ENCODE measurements around the gene GEMIN7. TPM values are rescaled to one million over a fixed set of nuclear protein-coding genes. Genes with fewer than 3 reads are reported as not detected.

Gene GEMIN7
- total and polyA plus RNA-seq, 4 donors, result 14.4 to 27.4 (median 19.7) TPM

DNA sequence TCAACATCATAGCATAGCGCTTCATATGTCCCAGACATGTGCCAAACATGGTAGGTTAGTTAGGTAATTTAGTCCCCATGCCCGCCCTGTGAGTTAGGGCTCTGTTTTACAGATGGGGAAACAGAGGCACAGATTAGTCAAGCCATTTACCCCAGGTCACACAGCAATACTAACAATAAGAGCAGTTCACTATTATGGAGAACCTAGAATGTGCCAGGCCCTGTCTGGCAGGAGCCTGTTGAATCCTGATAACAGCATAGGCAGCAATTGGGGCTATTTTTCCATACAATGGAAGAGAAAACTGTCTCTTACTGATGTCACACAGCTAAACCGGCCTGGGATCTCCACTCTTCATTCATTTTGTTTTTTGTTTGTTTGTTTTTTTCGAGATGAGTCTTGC, 7.4 kb downstream of the GEMIN7 start:
- H3K27me3 ChIP-seq (ENCODE audit: control insufficient read depth, insufficient read depth, low read length), result no peaks in the 10 kb centered on the region
- DNase-seq (ENCODE audit: low read depth in 4 of 6, low spot score in 6 of 6), result no peak
- no peaks in the 10 kb centered on the region for H3K9me3 ChIP-seq (ENCODE audit: control insufficient read depth, insufficient read depth, low read length)
- H3K4me3 ChIP-seq (ENCODE audit: low read depth, low read length), result no peak overlapping the region
- peaks cover 51% of the 10 kb centered on the region for H3K36me3 ChIP-seq (ENCODE audit: control insufficient read depth, insufficient read depth, low read length)
- peaks cover 16% of the 10 kb centered on the region for H3K4me1 ChIP-seq (ENCODE audit: control insufficient read depth, insufficient read depth, low read length)
- no peak overlapping the region for H3K27ac ChIP-seq (ENCODE audit: low read depth, low read length)
- WGBS (ENCODE audit: insufficient coverage), result 86% methylated on average over 2 of the region's 4 CpGs

DNA sequence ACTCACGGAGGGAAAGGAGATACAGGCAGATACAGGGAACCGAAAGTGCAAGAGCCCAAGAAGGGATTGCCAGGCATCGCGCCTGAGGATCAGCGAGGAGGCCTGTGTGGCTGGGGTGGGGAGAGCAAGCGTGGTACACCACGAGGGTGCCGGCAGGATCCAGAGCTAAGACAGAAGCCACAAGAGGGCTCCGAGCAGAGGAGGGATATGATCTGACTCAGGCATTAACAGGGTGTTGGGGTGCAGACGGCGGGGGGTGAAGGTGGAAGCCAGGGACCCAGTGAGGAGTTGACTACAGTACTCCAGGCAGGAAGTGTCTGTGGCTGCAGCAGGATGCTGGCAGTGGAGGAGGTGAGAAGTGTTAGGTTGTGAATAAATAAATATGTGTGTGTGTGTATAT, 8.5 kb downstream of the GEMIN7 start:
- H3K4me3 ChIP-seq (ENCODE audit: low read depth, low read length), result no peak overlapping the region
- H3K27me3 ChIP-seq (ENCODE audit: control insufficient read depth, insufficient read depth, low read length), result no peaks in the 10 kb centered on the region
- no peak overlapping the region for H3K27ac ChIP-seq (ENCODE audit: low read depth, low read length)
- WGBS (ENCODE audit: insufficient coverage), result 91% methylated on average over 11 of the region's 11 CpGs
- H3K4me1 ChIP-seq (ENCODE audit: control insufficient read depth, insufficient read depth, low read length), result peaks cover 22% of the 10 kb centered on the region
- H3K9me3 ChIP-seq (ENCODE audit: control insufficient read depth, insufficient read depth, low read length), result no peaks in the 10 kb centered on the region
- peaks cover 40% of the 10 kb centered on the region for H3K36me3 ChIP-seq (ENCODE audit: control insufficient read depth, insufficient read depth, low read length)
- DNase-seq (ENCODE audit: low read depth in 4 of 6, low spot score in 6 of 6), result no peak

DNA sequence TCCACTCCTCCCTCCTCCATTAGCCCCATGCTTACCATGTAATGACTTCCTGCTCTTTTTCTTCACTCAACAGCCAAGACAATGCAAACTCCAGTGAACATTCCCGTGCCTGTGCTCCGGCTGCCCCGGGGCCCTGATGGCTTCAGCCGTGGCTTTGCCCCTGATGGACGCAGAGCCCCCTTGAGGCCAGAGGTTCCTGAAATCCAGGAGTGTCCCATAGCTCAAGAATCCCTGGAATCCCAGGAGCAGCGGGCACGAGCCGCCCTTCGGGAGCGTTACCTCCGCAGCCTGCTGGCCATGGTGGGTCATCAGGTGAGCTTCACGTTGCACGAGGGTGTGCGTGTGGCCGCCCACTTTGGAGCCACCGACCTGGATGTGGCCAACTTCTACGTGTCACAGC, 11.0 kb downstream of the GEMIN7 start:
- H3K27ac ChIP-seq (ENCODE audit: low read depth, low read length), result no peak overlapping the region
- no peak overlapping the region for H3K4me3 ChIP-seq (ENCODE audit: low read depth, low read length)
- peaks cover 38% of the 10 kb centered on the region for H3K4me1 ChIP-seq (ENCODE audit: control insufficient read depth, insufficient read depth, low read length)
- H3K27me3 ChIP-seq (ENCODE audit: control insufficient read depth, insufficient read depth, low read length), result no peaks in the 10 kb centered on the region
- WGBS (ENCODE audit: insufficient coverage), result 89% methylated on average over 17 of the region's 17 CpGs
- DNase-seq (ENCODE audit: low read depth in 4 of 6, low spot score in 6 of 6), result no peak
- H3K36me3 ChIP-seq (ENCODE audit: control insufficient read depth, insufficient read depth, low read length), result peaks cover 30% of the 10 kb centered on the region
- H3K9me3 ChIP-seq (ENCODE audit: control insufficient read depth, insufficient read depth, low read length), result no peaks in the 10 kb centered on the region

DNA sequence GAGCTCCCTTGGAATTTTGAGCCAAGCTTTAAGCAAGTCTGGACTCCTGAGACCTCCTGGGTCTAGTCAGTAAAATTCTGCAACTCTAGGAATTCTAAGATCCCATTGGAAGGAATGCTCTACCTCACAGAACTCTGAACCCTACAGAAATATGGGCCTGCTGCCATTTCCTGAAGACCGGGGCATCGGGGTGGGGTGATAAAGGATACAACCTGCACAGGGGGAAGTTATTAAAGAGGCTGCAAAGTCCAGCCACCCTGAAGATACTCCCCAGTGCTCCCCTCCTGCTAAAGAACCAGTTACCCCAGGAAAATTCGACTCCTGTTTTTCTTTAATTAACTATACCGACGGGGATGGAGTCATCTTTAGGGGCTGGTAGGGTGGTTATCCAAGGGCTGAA, 11.5 kb downstream of the GEMIN7 start:
- no peaks in the 10 kb centered on the region for H3K27me3 ChIP-seq (ENCODE audit: control insufficient read depth, insufficient read depth, low read length)
- no CpG with 5 or more reads among the region's 5 CpGs for WGBS (ENCODE audit: insufficient coverage)
- DNase-seq (ENCODE audit: low read depth in 4 of 6, low spot score in 6 of 6), result no peak
- peaks cover 35% of the 10 kb centered on the region for H3K36me3 ChIP-seq (ENCODE audit: control insufficient read depth, insufficient read depth, low read length)
- H3K9me3 ChIP-seq (ENCODE audit: control insufficient read depth, insufficient read depth, low read length), result no peaks in the 10 kb centered on the region
- H3K4me1 ChIP-seq (ENCODE audit: control insufficient read depth, insufficient read depth, low read length), result peaks cover 43% of the 10 kb centered on the region
- H3K27ac ChIP-seq (ENCODE audit: low read depth, low read length), result peak overlapping the region; percentile 97
- H3K4me3 ChIP-seq (ENCODE audit: low read depth, low read length), result peak overlapping the region; percentile 88

DNA sequence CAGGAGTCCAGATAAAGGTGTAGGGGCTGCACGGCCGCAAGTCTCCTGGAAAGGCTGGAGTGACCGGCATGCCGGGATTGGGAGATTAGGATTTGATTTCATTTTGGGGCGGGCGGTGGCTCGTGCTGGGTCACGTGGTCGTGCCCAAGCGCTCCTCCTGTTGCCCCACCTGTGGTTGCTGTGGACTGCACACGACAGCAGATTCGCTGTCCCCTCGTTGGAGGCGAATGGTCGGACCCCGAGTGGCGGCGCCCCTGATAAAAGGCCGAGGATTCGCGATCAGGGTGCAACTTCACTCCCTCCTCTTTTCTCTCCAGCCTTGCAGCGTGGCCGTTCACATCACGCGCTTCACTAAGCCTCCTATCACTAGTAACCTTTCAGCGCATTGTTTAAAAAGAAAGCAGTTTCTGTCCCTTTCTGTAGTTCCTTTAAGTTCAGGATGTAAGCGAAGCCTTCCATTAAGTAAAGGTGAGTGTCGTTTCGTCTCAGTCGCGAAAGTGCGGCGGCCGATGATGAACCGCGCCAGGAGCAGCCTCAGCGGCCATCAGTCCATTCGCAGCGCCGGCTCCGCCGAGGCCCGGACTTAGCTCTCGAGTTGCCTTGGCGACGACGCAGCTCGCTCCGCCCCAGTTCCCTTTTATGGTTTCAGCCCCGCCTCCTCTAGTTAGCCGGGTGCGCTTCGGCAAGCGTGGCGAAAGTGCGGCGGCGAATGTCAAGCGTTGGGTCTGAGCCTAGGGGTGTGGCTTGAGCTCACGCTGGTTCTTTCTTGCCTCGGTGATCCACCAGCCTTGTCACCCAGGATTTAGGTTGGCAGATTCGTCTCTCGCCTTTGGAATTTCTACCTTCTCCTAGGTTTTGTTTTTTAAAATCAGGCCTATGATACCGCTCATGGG, 12.2 kb downstream of the GEMIN7 start:
- Histone ChIP-seq H3K4me1 (ENCODE audit: control insufficient read depth, insufficient read depth, low read length) (peaks cover 49% of the 10 kb centered on the region), H3K27me3 (ENCODE audit: control insufficient read depth, insufficient read depth, low read length) (no peaks in the 10 kb centered on the region), H3K9me3 (ENCODE audit: control insufficient read depth, insufficient read depth, low read length) (no peaks in the 10 kb centered on the region), H3K4me3 (ENCODE audit: low read depth, low read length) (peak overlapping the region; percentile 88), H3K27ac (ENCODE audit: low read depth, low read length) (peak overlapping the region; percentile 97), H3K36me3 (ENCODE audit: control insufficient read depth, insufficient read depth, low read length) (peaks cover 39% of the 10 kb centered on the region)
- 1% methylated on average over 58 of the region's 64 CpGs for WGBS (ENCODE audit: insufficient coverage)
- DNase-seq (ENCODE audit: low read depth in 4 of 6, low spot score in 6 of 6), result peak; percentile 98 to 100 (median 99)

DNA sequence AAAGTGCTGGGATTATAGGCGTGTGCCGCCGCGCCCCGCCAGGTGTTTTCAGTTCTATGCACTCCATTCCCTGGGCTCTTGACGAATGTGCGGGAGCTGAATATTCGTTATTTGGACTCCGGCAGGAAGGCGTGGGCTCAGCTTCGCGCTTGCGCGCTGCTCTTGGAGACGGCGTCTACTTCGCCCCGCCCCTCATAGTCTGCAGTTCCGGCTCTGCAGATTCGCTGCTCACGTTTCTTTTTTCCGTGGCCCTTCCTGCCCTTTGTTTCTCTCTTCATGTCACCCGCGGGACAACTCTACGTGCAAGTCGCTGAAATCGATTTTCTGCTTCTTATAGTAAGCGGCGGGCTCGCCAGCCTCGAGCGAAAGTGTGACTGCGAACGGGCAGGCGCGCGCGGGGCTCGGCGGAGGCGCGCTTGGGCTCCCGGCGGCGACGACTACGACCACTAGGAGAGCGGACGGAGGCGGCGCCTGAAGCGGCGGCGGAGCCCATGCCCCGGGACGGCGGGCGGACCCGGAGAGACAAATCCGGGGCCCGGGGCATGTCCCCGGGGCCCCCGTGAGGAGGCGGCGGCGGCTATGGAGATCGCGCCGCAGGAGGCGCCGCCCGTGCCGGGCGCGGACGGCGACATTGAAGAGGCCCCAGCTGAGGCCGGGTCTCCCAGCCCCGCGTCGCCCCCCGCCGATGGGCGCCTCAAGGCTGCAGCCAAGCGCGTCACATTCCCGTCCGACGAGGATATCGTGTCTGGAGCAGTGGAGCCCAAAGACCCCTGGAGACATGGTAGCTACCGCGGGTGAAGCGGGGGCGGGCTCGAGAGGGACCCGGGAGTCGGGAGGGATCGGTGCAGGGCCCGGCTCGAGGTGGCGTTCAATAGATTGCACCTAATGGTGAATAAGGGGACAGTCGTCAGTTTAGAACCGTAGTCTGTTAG, 14.0 kb downstream of the GEMIN7 start, which contains the start of gene PPP1R37:
TSS of gene PPP1R37 (plus strand) at position 433 of the 932 bp plus-strand sequence. CDS start at position 580, 147 bp downstream.
- no peaks in the 10 kb centered on the region for H3K27me3 ChIP-seq (ENCODE audit: control insufficient read depth, insufficient read depth, low read length)
- under 1% methylated on average over 103 of the region's 103 CpGs for WGBS (ENCODE audit: insufficient coverage)
- no peaks in the 10 kb centered on the region for H3K9me3 ChIP-seq (ENCODE audit: control insufficient read depth, insufficient read depth, low read length)
- peak; percentile 90 to 99 (median 96) for DNase-seq (ENCODE audit: low read depth in 4 of 6, low spot score in 6 of 6)
- H3K4me3 ChIP-seq (ENCODE audit: low read depth, low read length), result peak within 1 kb of the TSS; percentile 88
- peak within 1 kb of the TSS; percentile 97 for H3K27ac ChIP-seq (ENCODE audit: low read depth, low read length)
- H3K36me3 ChIP-seq (ENCODE audit: control insufficient read depth, insufficient read depth, low read length), result peaks cover 42% of the 10 kb centered on the region
- peaks cover 66% of the 10 kb centered on the region for H3K4me1 ChIP-seq (ENCODE audit: control insufficient read depth, insufficient read depth, low read length)

DNA sequence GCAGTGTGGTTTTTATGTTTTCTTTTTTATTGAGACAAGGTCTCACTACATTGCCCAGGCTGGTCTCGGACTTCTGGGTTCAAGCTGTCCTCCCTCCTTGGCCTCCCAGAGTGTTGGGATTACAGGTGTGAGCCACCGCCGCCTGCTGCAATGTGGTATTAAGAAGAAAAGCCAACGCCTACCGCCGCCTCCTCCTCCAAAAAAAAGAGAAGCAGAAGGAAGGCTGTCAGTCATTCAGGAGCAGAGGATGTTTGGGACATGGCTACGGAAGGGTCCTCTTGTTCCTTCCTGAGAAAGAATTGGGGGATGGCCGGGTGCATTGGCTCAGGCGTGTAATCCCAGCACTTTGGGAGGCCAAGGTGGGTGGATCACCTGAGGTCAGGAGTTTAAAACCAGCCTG, 15.1 kb downstream of the GEMIN7 start:
- Histone ChIP-seq H3K27ac (ENCODE audit: low read depth, low read length) (no peak overlapping the region), H3K4me1 (ENCODE audit: control insufficient read depth, insufficient read depth, low read length) (peaks cover 77% of the 10 kb centered on the region), H3K4me3 (ENCODE audit: low read depth, low read length) (no peak overlapping the region), H3K9me3 (ENCODE audit: control insufficient read depth, insufficient read depth, low read length) (no peaks in the 10 kb centered on the region), H3K36me3 (ENCODE audit: control insufficient read depth, insufficient read depth, low read length) (peaks cover 38% of the 10 kb centered on the region), H3K27me3 (ENCODE audit: control insufficient read depth, insufficient read depth, low read length) (no peaks in the 10 kb centered on the region)
- no peak for DNase-seq (ENCODE audit: low read depth in 4 of 6, low spot score in 6 of 6)
- WGBS (ENCODE audit: insufficient coverage), result 97% methylated on average over 3 of the region's 9 CpGs

DNA sequence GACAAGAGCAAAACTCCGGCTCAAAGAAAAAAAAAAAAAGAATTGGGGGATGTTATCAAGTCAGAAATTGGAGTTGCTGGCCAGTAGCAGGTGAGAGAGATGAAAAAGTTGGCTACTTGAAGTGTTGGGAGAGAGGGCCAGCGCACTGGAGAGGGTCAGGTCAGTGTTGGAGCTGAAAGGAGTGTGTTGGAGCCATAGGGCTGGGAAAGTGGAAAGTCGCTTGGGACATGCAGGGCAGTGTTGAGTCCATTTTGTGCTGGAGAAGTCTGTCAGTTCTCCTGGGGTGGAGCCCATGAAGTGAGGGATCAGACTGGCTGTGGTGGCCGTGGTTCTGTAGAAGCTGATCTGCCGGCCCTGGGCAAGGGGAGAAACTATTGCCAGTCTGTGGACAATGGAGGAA, 15.6 kb downstream of the GEMIN7 start:
- 84% methylated on average over 5 of the region's 5 CpGs for WGBS (ENCODE audit: insufficient coverage)
- Histone ChIP-seq H3K27ac (ENCODE audit: low read depth, low read length) (no peak overlapping the region), H3K4me3 (ENCODE audit: low read depth, low read length) (no peak overlapping the region)

DNA sequence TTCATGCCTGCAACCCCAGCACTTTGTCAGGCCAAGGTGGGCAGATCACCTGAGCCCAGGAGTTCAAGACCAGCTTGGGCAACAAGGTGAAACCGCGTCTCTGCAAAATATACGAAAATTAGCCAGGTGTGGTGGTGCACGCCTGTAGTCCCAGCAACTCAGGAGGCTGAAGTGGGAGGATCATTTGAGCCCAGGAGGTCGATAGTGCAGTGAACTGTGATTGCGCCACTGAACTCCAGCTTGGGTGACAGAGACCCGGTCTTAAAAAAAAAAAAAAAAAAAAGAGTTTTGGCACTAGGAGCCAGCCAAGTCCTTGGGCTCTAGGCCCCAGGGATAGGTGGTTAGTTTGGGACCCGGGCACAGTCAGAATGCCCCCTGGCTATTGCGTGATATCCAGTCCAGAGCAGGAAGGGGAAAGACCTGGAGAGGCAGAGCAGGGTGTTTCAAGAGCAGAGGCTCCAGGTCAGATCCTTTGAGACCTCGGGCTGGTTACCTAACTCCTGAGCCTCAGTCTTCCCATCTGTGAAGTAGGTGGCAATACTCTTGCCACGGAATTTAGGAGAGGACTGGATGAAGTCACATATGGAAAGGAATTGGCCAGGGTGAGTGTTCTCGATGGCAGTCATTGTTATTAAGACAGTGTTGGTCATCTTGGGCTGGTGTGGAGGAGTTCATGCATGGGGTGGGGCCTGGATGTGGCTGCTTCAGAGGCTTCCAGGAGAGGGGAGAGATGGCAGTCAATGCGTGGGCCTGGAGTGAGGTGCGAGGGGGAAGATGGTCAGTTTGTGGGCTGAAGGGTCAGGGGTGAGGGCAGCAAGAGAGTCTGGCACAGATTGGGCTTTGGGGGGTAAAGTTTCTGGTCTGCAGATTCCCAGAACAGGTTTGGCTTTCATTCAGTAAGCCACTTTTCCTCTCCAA, 16.7 kb downstream of the GEMIN7 start:
- 96% methylated on average over 14 of the region's 14 CpGs for WGBS (ENCODE audit: insufficient coverage)
- no peak for DNase-seq (ENCODE audit: low read depth in 4 of 6, low spot score in 6 of 6)

More for the DNA sequence above, 15.6 kb downstream of the GEMIN7 start:
- Histone ChIP-seq H3K4me1 (ENCODE audit: control insufficient read depth, insufficient read depth, low read length) (peaks cover 81% of the 10 kb centered on the region), H3K9me3 (ENCODE audit: control insufficient read depth, insufficient read depth, low read length) (no peaks in the 10 kb centered on the region), H3K36me3 (ENCODE audit: control insufficient read depth, insufficient read depth, low read length) (peaks cover 42% of the 10 kb centered on the region), H3K27me3 (ENCODE audit: control insufficient read depth, insufficient read depth, low read length) (no peaks in the 10 kb centered on the region)
- no peak for DNase-seq (ENCODE audit: low read depth in 4 of 6, low spot score in 6 of 6)

More for the DNA sequence above, 16.7 kb downstream of the GEMIN7 start:
- Histone ChIP-seq H3K36me3 (ENCODE audit: control insufficient read depth, insufficient read depth, low read length) (peaks cover 46% of the 10 kb centered on the region), H3K4me1 (ENCODE audit: control insufficient read depth, insufficient read depth, low read length) (peaks cover 82% of the 10 kb centered on the region), H3K4me3 (ENCODE audit: low read depth, low read length) (no peak overlapping the region), H3K27me3 (ENCODE audit: control insufficient read depth, insufficient read depth, low read length) (no peaks in the 10 kb centered on the region), H3K27ac (ENCODE audit: low read depth, low read length) (no peak overlapping the region), H3K9me3 (ENCODE audit: control insufficient read depth, insufficient read depth, low read length) (no peaks in the 10 kb centered on the region)

All from spinal cord (tissue), 10 donors.